IPS DF 4.7 (cell line): Measurements from ENCODE around the gene CRIP2.

Experiments
- DNase-seq: peaks from one replicate; pipeline ENCODE4 v3.0.0-alpha.2; 2013; ENCODE audit warnings: low spot score; ENCODE audit errors: extremely low read depth

Gene CRIP2

DNA sequence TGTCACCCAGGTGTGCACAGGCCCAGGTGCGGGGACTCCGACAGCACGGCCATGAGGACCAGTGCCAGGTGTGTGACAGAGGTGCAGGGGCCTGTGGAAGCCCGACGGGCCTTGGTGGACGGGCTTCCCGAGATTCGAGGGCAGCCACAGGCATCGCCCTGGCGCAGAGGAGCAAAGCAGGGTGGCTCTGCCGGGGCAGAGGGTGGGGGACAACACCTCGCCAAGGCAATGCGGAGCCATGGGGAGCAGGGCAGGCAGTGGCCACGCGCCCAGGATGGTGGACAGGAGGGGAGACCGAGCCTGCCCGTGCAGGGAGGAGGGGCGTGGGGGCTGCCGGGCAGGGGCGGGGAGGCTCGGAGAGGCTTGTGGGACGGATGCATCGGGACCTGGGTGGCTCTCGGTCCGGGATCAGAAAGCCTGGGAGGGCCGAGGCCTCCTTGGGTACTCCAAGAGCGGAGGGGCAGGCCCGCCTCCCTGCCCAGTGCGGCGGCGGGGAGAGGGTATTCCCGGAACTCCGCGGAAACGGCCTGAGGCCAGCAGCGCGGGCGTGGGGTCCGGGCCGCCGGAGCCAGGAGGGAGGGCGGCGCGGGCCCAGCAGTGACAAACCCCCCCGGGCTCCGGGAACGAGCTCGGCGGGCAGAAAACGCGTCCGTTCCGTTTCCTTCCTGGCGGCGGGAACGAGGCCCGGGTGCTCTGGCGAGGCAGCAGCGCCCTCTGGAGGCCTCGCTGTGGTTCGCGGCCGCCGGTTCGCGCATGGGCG lies 53.4 kb downstream of the CRIP2 start:
- no peak for DNase-seq

DNA sequence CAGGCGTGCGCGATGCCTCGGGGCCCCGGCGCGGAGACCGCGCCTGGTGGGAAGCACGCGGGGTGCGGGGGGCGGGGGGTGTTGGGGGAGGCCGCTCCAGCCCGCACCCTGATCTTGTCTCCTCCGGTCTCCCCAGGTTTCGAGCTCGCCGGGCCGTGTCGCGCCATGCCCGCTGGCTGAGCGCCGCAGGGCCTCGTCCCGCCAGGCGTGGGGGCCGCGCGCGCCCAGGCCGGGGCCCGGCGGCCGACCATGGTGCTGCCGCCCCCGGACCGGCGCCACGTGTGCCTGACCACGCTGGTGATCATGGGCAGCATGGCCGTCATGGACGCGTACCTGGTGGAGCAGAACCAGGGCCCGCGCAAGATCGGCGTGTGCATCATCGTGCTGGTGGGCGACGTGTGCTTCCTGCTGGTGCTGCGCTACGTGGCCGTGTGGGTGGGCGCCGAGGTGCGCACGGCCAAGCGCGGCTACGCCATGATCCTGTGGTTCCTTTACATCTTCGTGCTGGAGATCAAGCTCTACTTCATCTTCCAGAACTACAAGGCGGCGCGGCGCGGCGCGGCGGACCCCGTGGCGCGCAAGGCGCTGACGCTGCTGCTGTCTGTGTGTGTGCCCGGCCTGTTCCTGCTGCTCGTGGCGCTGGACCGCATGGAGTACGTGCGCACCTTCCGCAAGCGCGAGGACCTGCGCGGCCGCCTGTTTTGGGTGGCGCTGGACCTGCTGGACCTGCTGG lies 54.1 kb downstream of the CRIP2 start:
- no peak for DNase-seq

DNA sequence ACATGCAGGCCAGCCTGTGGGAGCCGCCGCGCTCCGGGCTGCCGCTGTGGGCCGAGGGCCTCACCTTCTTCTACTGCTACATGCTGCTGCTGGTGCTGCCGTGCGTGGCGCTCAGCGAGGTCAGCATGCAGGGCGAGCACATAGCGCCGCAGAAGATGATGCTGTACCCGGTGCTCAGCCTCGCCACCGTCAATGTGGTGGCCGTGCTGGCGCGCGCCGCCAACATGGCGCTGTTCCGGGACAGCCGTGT lies 54.6 kb downstream of the CRIP2 start:
- DNase-seq, result no peak
